Pancreas (tissue), 10 donors: Measurements from ENCODE around the gene NAV2. TPM values are rescaled to one million over a fixed set of nuclear protein-coding genes. Genes with fewer than 3 reads are reported as not detected.

ENCODE experiments used
- ATAC-seq, 4 donors: fragments of 200-7000 bp; cut with Tn5 transposase; one replicate each; pipeline versions ENCODE4 v1.8.0 to v1.9.1; 2020; ENCODE audit warnings: mild to moderate bottlenecking in 4 of 4, moderate library complexity in 4 of 4
- DNase-seq, 6 donors: peaks; one replicate each; pipeline ENCODE4 v3.0.0-alpha.2; 2020
- FAIRE-seq: peaks from 2 replicates; lab custom pipeline; 2012; peaks lifted over from hg19 to GRCh38; lab: Jason Lieb, UNC
- H3K27ac ChIP-seq, 4 donors: fragments of 200-600 bp; sonication (generic); 1 replicate in 3 of 4; 2 replicates in 1 of 4; pipeline versions ENCODE4 v1.5.0 to v1.8.0; 2020
- H3K27me3 ChIP-seq, 4 donors: fragments of 200-600 bp; one replicate each; pipeline ENCODE4 v1.8.0; 2021
- H3K36me3 ChIP-seq, 3 donors: fragments of 200-600 bp; sonication (generic) in 1 of 3; one replicate each; pipeline versions ENCODE4 v1.5.0 to v1.8.0; 2020 to 2021
- H3K4me1 ChIP-seq, 3 donors: fragments of 200-600 bp; one replicate each; pipeline ENCODE4 v1.8.0; 2021
- H3K4me3 ChIP-seq, 4 donors: fragments of 200-600 bp; sonication (generic) in 2 of 4; one replicate each; pipeline versions ENCODE4 v1.5.0 to v1.8.0; 2020 to 2021
- H3K9me3 ChIP-seq, 4 donors: fragments of 200-600 bp; one replicate each; pipeline ENCODE4 v1.8.0; 2021
- WGBS, 2 donors: extraction: QIAGEN DNeasy Blood & Tissue Kit; methylation state at CpG; one replicate each; pipeline ENCODE4 v1.1.7; 2013; 5-methylcytosine and 5-hydroxymethylcytosine counted together
- intact Hi-C, 3 donors: fragments of 100-400 bp; cut with DNase I; formaldehyde crosslinking; loops; one replicate each; pipeline versions ENCODE4 v1.11.1 to v1.14.2; 2022
- polyA plus RNA-seq, 2 donors: library from polyadenylated mRNA; stranded (reverse); fragments of 200-250 nt; gene quantifications; one replicate each; pipeline ENCODE4 v1.2.3, GENCODE V29; 2013
- total RNA-seq, 6 donors: library from RNA; stranded (reverse); fragmentation: NEBNext Ultra II Directional in 4 of 6; extraction: Animal tissue kit (Norgen Biotek cat#: 25700) in 4 of 6; gene quantifications; one replicate each; pipeline versions ENCODE4 v1.2.1 to v1.2.4, GENCODE V29; 2021 to 2023
- TF ChIP-seq, protein P1 (sequence below), 4 donors: fragments of 200-600 bp; sonication (generic) in 3 of 4; IDR thresholded peaks; one replicate each; pipeline versions ENCODE4 v1.5.0 to v1.8.0; 2021; ENCODE audit warnings: antibody characterized with exemption in 4 of 4
- donor health status: healthy with polysubstance abuse.
- donor health status: DM: no; HTN: no; CAD: no; lungs with moderate emphysema.
- donor health status: DM: no; HTN: no; CAD: no.
- donor health status: control.
- donor health status: control.
- donor health status: Bipolar disorder and iron deficiency.
- donor health status: DM: yes; HTN: yes; CAD: no.
- donor health status: DM: no; HTN: no; CAD: no.
- donor health status: DM: no; HTN: no; CAD: no.
- donor health status: DM: yes; HTN: yes; CAD: no.

The NAV2 gene
- total and polyA plus RNA-seq, 8 donors, result 5.8 to 26.9 (median 16.3) TPM

DNA sequence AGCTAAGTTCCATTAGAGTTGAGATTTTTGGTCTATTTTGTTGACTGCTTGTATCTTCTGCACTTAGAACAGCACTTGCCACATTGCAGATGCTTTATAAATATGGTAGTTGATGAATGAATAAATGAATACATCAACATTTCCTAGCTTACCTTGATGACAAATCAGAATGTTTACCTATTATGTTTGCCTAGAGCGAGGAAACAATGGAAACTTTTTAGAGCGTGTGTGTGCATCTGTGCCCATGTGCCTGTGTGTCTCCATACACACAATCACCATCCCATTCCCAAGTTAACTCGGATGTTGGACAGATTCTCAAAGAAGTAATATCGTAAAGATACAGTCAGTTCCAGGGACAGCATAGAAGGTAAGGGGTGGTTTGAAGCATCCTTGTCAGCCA lies 308.6 kb downstream of the NAV2 start:
- ATAC-seq (no peak), FAIRE-seq (no peak), DNase-seq (no peak)
- intact Hi-C loops, result no loop called here
- no peaks in the 10 kb centered on the region for H3K27me3 ChIP-seq
- peaks cover 0 to 14% (median 10%) of the 10 kb centered on the region in 3 donors for H3K4me1 ChIP-seq
- whole genome bisulfite sequencing, 2 donors, result 53 to 61% methylated on average over 4 of the region's 4 CpGs
- TF ChIP-seq, protein P1, sequence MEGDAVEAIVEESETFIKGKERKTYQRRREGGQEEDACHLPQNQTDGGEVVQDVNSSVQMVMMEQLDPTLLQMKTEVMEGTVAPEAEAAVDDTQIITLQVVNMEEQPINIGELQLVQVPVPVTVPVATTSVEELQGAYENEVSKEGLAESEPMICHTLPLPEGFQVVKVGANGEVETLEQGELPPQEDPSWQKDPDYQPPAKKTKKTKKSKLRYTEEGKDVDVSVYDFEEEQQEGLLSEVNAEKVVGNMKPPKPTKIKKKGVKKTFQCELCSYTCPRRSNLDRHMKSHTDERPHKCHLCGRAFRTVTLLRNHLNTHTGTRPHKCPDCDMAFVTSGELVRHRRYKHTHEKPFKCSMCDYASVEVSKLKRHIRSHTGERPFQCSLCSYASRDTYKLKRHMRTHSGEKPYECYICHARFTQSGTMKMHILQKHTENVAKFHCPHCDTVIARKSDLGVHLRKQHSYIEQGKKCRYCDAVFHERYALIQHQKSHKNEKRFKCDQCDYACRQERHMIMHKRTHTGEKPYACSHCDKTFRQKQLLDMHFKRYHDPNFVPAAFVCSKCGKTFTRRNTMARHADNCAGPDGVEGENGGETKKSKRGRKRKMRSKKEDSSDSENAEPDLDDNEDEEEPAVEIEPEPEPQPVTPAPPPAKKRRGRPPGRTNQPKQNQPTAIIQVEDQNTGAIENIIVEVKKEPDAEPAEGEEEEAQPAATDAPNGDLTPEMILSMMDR (IDR thresholded peaks at IDR 0.05), result no peak
- no peaks in the 10 kb centered on the region for H3K36me3 ChIP-seq
- H3K4me3 ChIP-seq, result no peak overlapping the region
- no peaks in the 10 kb centered on the region for H3K9me3 ChIP-seq
- no peak overlapping the region for H3K27ac ChIP-seq

DNA sequence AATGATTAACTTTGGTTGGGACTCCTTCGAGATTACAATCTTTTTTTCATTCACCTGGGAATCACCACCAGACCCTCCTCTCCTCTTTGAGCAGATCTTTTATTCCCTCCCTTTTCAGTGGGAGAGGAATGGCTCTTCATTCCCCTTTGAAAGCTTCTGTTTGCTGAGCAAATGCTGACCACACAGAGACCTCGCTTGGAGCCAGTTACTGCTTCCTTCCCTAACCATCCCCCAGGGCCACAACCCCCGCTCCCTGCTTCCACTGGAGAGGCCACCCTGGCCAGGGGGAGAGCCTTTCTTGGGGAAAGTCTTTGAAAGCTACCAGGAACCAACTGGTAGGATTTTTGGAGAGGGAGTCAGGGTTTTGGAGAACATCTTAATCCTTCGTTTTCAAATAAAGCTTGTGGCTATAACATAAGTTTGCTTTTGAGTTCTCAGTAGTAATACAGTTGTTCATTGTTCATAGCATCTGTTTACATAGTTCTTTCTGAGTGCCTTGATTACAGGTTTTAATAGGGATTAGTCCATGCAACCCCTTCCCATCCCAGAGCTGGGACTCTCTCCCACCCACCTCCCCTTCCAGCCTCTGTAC lies 309.2 kb downstream of the NAV2 start:
- intact Hi-C loops, result no loop called here
- WGBS, 2 donors, result 51 to 56% methylated on average over 4 of the region's 4 CpGs
- Histone ChIP-seq H3K9me3 (no peaks in the 10 kb centered on the region), H3K27ac (no peak overlapping the region), H3K36me3 (no peaks in the 10 kb centered on the region), H3K4me3 (no peak overlapping the region), H3K4me1 (peaks cover 3 to 17% (median 13%) of the 10 kb centered on the region in 3 donors), H3K27me3 (no peaks in the 10 kb centered on the region)
- TF ChIP-seq, protein P1 (IDR thresholded peaks at IDR 0.05), result no peak
- DNase-seq (no peak), FAIRE-seq (no peak), ATAC-seq (no peak)

- ATAC-seq, result peak; percentile 69 to 83 (median 75)
- Histone ChIP-seq H3K27ac (peak overlapping the region in 3 of 4 donors; percentile 15 to 52 (median 48)), H3K36me3 (no peaks in the 10 kb centered on the region), H3K4me3 (peak overlapping the region in 3 of 4 donors; percentile 8 to 38 (median 36)), H3K4me1 (peaks cover 6 to 19% (median 18%) of the 10 kb centered on the region in 3 donors), H3K9me3 (no peaks in the 10 kb centered on the region), H3K27me3 (no peaks in the 10 kb centered on the region)
- WGBS, 2 donors, result 33 to 37% methylated on average over 10 of the region's 10 CpGs
- peak in 2 of 6 donors; percentile 43 to 52 for DNase-seq
- TF ChIP-seq, protein P1 (IDR thresholded peaks at IDR 0.05), result no peak
- no peak for FAIRE-seq
- intact Hi-C loops, result no loop called here
Measured at GRCh38 chr11:20022363-20023081, 309.9 kb downstream of the NAV2 start.

DNA sequence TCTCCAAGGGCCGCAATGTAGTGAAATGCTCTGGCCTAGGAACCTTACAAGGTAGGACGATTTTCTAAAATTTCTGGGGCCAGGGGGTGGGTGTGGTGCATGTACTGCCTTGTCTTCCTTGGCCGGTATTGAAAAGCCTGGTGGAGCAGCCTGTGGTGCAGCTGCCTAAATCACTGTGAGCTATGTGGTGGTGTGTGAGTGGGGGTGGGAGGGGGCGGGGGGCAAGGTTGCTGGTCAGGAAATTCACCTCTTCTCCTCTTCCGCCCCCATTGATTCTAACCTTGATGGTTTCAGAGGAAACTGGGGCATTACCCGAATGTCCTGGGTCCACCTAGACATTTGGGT lies 310.4 kb downstream of the NAV2 start:
- TF ChIP-seq, protein P1 (IDR thresholded peaks at IDR 0.05), result no peak
- no peaks in the 10 kb centered on the region for H3K36me3 ChIP-seq
- intact Hi-C loops, result no loop called here
- H3K9me3 ChIP-seq, result no peaks in the 10 kb centered on the region
- peak overlapping the region in 3 of 4 donors; percentile 15 to 52 (median 48) for H3K27ac ChIP-seq
- H3K4me3 ChIP-seq, result peak overlapping the region in 3 of 4 donors; percentile 8 to 38 (median 36)
- no peak for FAIRE-seq
- WGBS, 2 donors, result 26 to 34% methylated on average over 6 of the region's 6 CpGs
- DNase-seq, result no peak
- H3K27me3 ChIP-seq, result no peaks in the 10 kb centered on the region
- peak; percentile 29 to 52 (median 34) for ATAC-seq
- H3K4me1 ChIP-seq, result peaks cover 6 to 23% (median 18%) of the 10 kb centered on the region in 3 donors
